Left ventricle myocardium superior (tissue), 1 donor: Measurements from ENCODE around the gene FNBP1. TPM values are rescaled to one million over a fixed set of nuclear protein-coding genes. Genes with fewer than 3 reads are reported as not detected.
A peak's percentile ranks its signal among the peaks of the same experiment; 100 is the strongest.

Experiments
- ATAC-seq: fragments of 200-7000 bp; cut with Tn5 transposase; one replicate; pipeline ENCODE4 v1.9.1; 2020; ENCODE audit warnings: mild to moderate bottlenecking, moderate library complexity
- DNase-seq: peaks from one replicate; pipeline ENCODE4 v3.0.0-alpha.2; 2020
- intact Hi-C: fragments of 100-400 bp; cut with micrococcal nuclease; formaldehyde crosslinking; loops from one replicate; pipeline ENCODE4 v1.11.0; 2022
- total RNA-seq: library from RNA; stranded (reverse); fragmentation: NEBNext Ultra II Directional; extraction: Animal tissue kit (Norgen Biotek cat#: 25700); gene quantifications from one replicate; pipeline ENCODE4 v1.2.1, GENCODE V29; 2021
- donor health status: DM: no; HTN: yes; CAD: no; lungs with severe emphysema.

FNBP1 gene
- total RNA-seq, 1 donor from 2014 or later = 23.7 TPM

DNA sequence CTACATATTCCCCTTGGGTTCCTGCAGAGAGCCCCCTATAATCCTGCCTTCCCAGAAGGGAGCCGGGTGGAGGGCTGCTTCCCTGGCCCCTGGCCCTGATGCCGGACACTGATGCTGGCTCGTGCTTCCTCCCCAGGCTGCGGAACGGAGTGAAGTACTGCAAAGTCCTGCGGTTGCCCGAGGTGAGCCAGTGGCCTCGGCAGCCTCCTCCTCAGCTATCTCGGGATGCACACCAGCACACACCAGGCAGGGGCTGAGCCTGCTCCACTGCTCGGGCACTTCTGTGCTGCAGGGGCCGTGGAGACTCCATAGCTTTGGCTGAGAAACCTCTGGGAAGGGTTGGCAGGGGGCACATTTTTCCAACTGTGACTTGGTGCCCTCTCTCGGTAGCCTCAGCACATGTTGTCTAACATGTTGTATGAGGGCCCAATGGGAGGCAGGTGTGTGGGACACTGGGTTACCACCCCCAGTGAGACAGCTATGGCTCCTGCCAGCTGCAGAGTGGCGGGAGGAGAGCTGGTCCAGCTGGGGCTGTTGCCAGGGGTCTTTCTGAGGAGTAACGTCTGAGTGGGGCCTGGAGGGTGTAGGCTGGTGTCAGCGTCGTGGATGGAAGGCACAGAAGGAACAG, 169.3 kb downstream of the FNBP1 start:
- ATAC-seq (no peak), DNase-seq (no peak)
- intact Hi-C loops = no loop called here

DNA sequence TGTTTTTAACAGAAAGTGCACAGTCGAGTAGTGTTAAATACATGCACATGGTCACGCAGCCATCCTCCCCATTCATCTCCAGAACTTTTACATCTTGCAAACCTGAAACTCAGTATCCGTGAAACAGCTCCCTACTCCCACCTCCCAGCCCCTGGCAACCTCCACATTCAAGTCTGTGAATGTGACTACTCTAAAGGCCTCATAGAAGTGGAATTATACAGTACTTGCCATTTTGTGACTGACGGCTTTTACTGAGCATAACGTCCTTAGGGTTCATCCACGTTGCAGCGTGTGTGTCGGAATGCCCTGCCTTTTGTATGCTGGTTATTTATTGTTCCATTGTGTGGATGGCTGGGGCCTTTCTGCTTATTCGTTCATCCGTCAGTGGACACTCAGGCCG, 171.9 kb downstream of the FNBP1 start:
- DNase-seq (no peak), ATAC-seq (no peak)
- intact Hi-C loops = no loop called here

DNA sequence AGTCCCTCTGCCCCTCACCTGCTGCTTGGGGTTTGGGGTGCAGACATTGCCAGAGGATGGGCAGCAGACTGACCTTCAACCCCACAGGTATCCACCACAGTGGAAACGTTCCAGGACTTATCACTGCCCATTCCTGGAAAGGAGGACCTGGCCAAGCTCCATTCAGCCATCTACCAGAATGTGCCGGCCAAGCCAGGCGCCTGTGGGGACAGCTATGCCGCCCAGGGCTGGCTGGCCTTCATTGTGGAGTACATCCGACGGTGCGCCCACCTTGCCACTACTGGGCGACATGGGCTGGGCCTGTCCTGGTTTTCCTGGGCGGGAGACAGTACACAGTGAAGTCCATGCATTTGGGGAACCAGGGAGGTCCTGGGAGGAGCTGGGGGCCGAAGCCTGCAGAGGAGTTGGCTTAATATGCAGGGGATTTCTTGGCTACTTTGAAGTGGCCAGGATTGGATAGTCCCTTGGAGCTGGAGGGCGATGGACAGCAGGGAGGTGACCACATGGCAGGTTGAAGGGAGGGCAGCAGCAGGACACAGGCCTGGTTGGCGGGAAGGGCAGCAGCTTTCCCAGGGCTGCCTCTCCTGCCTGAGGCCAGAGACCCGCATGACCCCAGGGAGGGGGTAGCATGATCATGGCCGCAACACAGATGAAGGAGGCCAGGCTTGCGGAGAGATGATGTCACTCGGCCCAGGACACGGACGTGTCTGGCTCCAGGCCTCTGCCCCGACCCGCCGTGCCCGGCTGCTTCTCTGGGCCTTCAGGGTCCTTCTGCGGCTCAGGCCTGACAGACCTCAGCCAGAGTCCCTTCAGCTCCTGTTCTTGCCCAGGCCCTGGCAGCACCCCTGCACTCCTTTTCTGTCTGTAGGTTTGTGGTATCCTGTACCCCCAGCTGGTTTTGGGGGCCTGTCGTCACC, 173.1 kb downstream of the FNBP1 start:
- intact Hi-C loops = no loop called here
- no peak for DNase-seq

DNA sequence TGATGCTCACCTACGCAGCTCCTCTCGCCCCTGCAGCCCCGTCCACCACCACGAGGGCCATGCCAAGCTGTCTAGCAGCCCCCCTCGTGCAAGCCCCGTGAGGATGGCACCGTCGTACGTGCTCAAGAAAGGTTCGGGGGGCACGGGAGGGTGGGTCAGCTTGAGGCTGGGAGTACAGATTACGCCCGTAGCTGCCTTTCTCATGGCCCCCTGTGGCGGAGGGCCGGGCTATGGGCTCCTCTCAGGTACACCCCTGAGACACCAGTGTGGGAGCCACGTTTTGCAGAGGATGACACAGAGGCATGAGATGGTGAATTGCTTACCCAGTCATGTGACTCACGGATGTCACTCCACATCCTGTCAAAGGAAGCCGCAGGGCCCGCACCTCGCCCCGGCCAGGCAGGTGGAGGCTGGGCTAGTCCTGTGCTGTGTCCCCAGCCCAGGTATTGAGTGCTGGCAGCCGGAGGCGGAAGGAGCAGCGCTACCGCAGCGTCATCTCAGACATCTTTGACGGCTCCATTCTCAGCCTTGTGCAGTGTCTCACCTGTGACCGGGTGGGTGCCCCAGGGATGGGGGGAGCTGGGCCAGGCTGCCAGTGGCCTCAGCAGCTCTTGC, 174.0 kb downstream of the FNBP1 start:
- intact Hi-C loops = no loop called here
- ATAC-seq = peak; percentile 30
- DNase-seq = no peak

More for the DNA sequence above, 173.1 kb downstream of the FNBP1 start:
- peak; percentile 58 for ATAC-seq

DNA sequence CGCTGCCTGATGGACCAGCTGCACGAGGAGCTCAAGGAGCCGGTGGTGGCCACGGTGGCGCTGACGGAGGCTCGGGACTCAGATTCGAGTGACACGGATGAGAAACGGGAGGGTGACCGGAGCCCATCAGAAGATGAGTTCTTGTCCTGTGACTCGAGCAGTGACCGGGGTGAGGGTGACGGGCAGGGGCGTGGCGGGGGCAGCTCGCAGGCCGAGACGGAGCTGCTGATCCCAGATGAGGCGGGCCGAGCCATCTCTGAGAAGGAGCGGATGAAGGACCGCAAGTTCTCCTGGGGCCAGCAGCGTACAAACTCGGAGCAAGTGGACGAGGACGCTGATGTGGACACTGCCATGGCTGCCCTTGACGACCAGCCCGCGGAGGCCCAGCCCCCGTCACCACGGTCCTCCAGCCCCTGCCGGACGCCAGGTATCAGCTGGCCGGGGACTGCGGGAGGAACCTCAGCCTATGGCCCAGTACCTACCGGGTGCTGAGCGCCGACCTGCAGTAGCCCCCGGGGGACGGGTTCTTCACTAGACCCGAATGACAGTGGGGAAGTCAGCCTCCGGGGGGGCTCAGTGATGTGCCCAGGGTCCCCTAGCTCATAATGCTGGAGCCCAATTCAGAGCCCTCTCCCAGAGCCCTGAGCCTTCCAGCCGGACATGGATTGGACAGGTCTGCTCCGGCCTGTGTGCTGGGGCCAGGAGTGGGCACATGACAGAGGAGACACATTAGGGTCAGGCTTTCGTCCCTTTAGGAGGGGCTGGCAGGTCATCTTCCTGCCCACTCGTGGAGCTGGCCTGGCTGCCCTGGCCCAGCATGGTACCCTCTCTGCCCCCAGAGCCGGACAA, 174.7 kb downstream of the FNBP1 start:
- DNase-seq = no peak
- intact Hi-C loops = no loop called here
- ATAC-seq = no peak

DNA sequence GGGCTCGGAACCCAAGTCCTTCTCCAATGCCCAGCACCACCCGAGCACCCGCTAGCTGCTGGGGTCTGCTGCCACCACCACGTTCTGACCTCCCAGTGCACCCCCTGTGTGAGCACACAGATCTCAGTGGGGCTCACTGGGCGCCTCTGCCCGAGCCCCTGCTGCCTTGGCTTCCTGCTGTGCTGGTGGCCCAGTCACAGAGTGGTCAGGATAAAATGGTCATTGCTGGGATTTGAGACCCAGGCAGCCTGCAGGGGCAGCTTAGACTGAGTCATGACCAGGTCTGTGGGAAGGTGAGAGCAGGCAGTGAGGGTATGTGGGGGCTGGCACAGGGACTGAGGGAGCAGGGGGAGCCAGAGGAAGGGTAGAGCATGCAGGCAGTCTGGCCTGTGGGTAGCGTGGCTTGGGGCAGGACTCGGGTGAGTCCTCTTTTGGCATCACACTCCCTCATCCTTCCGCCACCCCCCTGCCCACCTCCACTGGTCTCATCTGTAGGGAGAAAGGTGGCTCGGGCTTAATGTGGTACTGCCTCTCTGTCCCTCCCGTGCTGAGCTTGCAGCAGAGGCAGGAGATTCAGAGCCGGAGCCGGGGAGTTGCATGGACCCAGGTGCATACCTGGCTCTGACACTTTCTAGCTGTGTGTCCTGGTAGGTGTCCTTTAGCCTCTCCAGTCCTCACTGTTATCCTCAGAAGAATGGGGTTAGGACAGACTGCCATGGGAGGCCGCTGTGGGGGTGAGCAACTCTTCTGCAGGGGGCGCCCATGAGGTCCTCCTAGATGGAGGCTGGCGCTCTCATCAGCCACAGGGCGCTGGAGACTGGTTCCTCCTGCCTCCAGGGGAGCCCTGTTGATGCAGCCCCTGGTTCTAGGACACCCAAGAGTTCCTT, 175.6 kb downstream of the FNBP1 start:
- DNase-seq (no peak), ATAC-seq (no peak)

DNA sequence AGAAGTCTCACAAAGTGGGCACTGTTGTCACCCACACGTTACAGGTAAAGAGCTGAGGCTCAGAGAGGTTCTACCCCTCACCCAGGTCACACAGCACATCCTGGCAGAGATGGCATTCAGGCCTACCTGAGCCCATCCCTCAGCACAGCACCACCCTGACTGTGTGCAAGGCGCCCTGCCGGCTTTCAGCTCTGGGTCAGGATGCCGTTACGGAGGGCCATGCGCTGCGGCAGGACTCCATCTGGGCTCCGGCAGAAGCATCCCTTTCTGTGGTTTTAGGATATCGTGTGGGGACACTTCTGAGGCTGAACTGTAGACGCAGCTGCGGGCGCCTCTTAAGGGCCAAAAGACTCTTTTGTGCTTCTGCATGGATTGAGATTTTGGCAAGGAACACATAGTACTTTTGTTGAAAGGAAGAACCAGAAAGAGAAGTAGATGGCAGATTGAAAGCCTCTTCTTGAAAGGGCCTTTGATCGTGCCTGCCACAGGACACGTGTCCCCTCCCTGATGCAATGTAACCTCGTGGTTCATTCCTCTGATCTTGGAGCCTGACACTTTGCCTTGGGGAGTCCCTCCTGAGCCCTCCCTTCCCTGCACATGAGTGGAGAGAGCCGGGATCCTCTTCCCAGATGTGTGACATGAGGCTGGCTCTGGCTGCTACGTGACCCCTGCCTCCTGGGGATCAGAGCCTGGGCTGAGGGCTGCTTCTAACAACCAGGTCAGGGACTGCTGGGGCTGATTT, 176.4 kb downstream of the FNBP1 start:
- intact Hi-C loops = no loop called here
- ATAC-seq = no peak
- no peak for DNase-seq

More for the DNA sequence above, 175.6 kb downstream of the FNBP1 start:
- intact Hi-C loops = no loop called here

DNA sequence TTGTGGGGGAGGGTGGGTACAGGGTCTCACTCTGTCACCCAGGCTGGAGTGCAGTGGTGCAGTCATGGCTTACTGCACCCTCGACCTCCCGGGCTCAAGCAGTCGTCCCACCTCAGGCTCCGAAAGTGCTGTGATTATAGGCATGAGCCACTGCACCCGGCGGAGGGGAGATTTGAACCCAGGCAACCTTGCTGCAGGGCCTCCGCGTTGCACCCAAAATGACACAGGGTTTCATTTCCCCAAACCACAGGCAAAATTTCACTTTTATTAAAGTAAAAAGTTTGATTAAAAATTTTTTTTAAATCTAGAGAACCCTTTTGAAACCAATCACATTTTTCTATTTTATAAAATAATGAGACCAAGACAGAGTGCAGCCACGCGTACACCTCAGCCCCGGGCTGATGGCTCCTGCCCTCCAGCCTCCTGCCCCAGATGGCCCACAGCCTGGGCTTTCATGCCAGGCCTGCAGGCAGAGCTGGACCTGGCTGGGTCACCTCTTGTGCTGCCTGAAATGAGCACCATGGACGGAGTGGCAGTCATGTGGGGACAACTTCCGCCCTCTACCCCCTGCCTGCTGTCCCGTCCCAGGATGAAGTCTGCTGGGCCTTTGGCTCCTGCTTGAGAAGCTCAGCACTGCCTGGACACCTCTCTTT, 177.2 kb downstream of the FNBP1 start:
- DNase-seq = no peak
- no peak for ATAC-seq
- intact Hi-C loops = no loop called here

DNA sequence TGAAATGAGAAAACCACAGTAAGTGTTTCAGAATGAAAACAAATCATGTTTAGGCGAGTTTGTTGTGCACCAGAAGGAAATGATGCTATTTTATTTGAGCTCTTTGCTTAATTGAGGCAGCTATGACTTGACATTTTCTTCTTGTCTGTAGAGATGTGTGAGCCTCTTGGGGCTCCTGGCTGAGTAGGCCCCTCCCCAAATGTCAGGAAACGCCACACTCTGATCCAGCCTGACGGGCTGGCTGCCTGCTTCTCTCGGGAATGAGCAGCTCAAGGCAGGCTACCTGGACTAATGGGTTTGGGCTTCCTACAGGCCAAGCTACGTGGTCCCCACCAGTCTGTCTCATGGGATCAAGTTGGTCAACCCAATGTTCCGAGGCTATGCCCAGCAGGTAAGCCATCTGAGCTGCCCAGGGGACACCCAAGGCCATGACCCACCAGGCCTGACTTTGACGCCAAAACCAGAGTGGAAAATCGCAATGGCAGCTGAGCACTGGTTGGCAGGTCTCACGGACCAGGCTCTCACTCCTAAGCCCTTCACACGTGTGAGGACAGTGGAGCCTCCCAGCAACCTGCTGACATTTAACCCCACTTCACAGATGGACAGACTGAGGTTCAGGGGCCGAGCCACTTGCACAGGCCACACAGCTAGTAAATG, 177.9 kb downstream of the FNBP1 start:
- ATAC-seq (no peak), DNase-seq (no peak)
- intact Hi-C loops = no loop called here

DNA sequence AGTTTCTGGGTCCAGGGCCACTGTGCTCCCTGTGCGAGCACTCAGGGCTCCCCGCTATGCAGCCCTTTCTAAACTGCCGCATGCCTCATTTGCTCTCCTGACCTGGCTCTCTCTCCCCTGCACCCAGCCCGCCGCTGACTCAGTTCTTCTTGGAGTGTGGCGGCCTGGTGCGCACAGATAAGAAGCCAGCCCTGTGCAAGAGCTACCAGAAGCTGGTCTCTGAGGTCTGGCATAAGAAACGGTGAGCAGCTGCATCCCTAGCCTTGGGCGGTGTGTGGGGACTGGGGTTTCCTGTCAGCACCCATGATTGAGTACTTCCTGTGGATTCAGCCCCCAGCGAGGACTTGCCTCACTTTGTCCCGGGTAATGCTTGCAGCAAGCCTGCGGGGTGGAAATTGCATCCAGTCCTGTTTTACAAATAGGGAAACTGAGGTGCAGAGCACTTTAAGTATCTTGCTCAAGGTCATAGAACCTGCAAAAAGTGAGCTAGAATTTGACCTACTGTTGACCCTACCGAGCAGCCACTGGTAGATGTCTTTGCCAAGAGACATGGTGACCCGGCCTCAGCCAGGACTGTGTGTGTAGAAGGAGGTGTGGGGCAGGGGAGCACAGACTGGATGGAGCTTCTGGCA, 179.8 kb downstream of the FNBP1 start:
- DNase-seq (no peak), ATAC-seq (no peak)
- intact Hi-C loops = no loop called here

DNA sequence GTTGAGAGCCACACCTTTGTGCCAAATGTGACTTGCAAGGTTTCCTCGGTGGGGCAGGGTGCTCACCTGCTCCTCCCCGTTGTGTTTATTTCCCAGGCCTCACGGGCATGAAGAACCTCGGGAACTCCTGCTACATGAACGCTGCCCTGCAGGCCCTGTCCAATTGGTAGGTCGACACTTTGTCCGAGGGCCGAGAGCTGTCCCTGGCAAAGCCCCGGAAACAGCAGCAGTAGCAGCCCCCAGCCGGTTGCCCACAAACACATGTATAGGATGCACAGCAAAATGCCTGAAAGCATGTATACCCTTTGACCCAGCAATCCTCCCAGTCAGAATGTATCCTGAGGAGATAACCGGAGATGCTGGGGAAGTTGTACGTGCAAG, 181.6 kb downstream of the FNBP1 start:
- no peak for ATAC-seq
- intact Hi-C loops = no loop called here
- DNase-seq = no peak

DNA sequence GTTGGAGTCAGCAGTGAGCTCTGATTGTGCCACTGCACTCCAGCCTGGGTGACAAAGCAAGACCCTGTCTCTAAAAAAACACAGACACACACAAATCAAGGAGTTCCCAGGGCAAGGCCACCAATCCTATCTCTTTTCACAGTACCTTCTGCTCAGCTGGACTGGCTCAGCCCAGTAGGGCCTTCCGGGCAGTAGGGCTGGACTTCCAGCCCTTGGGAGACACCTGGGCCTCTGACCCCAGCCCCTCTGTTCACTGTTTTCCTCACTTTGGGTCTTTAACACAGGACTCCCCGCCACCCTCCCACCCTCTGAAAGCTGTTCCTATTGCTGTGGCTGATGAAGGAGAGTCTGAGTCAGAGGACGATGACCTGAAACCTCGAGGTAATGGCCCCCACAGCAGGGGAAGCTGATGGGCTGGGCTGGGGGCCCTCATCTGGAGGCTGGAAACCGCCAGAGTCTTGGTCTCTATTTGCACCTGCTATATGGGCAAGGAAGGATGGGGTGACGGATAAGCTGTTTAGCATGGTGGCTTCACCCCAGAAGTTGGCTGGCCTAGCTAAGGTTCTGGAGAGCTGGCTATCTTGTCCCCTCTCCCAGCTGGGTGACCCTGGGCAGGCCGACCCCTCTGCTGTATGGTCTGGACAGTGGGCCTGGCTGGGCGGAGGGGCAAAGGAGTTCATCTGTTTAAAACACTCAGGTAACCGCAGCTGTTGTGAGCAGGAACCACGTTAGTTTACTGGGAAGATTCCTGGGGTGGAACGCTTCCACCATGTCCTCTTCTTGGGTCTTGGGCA, 182.1 kb downstream of the FNBP1 start:
- ATAC-seq (no peak), DNase-seq (no peak)
- intact Hi-C loops = no loop called here

DNA sequence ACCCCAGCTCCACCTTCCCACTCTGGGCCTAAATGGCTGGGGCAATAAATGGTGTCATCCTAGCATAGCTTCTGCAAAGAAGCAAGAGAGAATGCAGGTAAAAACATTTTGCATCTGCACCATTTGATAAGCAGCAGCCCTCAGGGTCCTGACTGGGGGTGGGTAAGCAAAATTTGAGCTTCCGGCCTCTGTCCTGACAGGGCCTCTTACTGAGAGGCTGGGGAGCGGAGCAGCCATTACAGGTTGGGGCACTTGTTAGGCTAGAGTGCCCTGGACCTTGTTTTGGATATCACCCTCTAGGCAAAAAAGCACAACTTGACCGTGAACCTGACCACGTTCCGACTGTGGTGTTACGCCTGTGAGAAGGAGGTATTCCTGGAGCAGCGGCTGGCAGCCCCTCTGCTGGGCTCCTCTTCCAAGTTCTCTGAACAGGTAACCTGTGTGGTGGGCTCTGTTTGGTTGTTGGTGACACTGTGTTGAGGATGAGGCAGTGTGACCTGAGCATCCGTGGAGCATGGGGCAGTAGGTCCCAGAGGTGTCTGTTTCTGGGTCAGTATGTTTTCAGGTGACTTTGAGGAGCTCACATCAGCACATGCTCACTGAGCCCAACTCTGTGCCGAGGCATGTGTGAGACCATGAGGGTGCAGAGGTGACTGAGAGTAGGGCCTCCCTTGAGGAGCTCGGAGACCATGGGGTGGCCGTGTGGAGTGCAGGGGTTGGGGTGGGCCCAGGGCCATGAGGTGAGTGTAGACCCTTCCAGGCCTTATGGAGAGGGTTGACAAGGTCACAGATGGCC, 184.6 kb downstream of the FNBP1 start:
- no peak for DNase-seq
- intact Hi-C loops = no loop called here
- no peak for ATAC-seq

DNA sequence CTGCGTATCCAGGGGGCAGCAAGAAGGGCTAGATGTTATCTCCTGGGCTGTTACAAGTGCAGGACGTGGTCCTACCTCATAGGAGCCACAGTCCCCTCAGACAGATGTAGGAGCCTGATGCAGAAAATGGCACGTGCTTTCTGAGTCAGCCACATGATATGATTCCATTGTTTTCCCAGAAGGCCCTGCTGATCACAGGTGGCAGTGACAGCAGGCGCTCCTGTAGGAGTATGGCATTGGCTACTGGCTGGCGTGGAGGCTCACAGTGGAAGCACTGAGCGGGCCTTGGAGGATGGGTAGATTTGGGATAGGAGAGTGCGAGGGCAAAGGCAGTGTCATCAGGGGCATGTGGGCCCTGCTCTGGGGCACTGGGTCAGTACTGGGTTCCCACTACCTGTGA, 185.8 kb downstream of the FNBP1 start:
- no peak for ATAC-seq

DNA sequence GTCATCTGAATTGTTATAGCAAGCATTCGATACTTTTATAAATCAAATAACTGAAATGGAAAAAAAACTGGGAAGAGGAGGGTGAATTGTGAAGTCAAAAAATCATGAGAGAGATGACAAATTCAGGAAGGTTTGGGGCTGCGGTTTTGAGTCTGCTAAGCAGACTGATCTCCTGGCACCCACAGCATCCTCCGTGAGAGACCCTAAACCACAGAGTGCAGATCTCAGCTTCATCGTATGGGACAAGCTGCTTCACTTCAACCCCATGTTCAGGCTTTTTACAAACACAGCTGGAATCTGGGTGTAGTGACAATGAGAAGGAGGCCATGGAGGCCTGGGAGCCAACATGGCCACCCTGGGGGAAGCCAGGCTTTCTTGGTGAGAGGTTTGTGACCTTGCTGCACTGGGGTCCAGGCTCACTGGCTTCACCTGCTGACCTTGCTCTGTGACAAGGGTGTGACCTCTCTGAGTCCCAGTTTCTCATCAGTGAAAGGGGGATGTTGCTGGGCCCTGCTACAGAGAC, 188.3 kb downstream of the FNBP1 start:
- ATAC-seq = no peak

More for the DNA sequence above, 185.8 kb downstream of the FNBP1 start:
- intact Hi-C loops = no loop called here
- DNase-seq = no peak

More for the DNA sequence above, 188.3 kb downstream of the FNBP1 start:
- intact Hi-C loops = no loop called here
- no peak for DNase-seq
